Stimulated activated CD8-positive, alpha-beta memory T cell treated with anti-CD3 and anti-CD28 coated beads, Interleukin-4, amount 100 ng/mL, for 4 hours (primary cell): ENCODE results near the gene PRR36.
"Not testable (repeated sequence)": the region's sequence is repeated elsewhere in the genome, so short reads cannot be mapped to it uniquely, and the experiment has no call there.

Experiments used
- DNase-seq, 2 donors: peaks; one replicate each; pipeline ENCODE4 v3.0.0-alpha.2; 2020; ENCODE audit warnings: low read depth in 2 of 2, low spot score in 1 of 2

The PRR36 gene

DNA sequence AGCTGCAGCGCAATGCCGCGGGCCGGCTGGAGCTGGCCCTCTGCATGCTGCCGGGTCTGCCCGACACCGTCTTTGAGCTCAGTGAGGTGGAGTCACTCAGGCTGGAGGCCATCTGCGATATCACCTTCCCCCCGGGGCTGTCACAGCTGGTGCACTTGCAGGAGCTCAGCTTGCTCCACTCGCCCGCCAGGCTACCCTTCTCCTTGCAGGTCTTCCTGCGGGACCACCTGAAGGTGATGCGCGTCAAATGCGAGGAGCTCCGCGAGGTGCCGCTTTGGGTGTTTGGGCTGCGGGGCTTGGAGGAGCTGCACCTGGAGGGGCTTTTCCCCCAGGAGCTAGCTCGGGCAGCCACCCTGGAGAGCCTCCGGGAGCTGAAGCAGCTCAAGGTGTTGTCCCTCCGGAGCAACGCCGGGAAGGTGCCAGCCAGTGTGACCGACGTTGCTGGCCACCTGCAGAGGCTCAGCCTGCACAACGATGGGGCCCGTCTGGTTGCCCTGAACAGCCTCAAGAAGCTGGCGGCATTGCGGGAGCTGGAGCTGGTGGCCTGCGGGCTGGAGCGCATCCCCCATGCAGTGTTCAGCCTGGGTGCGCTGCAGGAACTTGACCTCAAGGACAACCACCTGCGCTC, 25.7 kb upstream of the PRR36 start:
- no peak for DNase-seq

DNA sequence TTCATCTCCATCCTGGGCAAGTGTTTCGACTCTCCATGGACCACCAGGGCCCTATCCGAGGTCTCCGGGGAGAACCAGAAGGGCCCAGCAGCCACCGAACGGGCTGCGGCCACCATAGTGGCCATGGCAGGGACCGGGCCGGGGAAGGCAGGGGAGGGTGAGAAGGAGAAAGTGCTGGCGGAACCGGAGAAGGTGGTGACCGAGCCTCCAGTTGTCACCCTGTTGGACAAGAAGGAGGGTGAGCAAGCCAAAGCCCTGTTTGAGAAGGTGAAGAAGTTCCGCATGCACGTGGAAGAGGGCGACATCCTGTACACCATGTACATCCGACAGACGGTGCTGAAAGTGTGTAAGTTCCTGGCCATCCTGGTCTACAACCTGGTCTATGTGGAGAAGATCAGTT, 24.8 kb upstream of the PRR36 start:
- no peak for DNase-seq

- no peak for DNase-seq
These were observed 23.1 kb upstream of the PRR36 start for GRCh38 chr19:7897292-7897691.

DNA sequence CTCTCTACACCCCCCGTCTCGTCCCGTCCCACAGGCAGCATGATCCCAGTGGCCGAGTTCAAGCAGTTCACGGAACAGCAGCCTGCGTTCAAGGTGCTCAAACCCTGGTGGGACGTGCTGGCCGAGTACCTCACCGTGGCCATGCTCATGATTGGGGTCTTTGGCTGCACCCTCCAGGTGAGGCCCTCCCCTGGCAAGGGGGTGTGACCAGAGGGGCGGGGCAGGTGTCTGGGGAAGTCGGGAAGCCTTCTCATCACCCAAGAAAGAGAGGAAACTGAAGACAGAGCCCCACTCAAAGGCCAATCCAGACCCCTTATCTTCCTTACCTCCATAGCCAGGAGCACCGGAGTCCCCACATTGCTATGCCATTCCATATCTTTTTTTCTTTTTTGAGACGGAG, 21.4 kb upstream of the PRR36 start:
- DNase-seq, result no peak

DNA sequence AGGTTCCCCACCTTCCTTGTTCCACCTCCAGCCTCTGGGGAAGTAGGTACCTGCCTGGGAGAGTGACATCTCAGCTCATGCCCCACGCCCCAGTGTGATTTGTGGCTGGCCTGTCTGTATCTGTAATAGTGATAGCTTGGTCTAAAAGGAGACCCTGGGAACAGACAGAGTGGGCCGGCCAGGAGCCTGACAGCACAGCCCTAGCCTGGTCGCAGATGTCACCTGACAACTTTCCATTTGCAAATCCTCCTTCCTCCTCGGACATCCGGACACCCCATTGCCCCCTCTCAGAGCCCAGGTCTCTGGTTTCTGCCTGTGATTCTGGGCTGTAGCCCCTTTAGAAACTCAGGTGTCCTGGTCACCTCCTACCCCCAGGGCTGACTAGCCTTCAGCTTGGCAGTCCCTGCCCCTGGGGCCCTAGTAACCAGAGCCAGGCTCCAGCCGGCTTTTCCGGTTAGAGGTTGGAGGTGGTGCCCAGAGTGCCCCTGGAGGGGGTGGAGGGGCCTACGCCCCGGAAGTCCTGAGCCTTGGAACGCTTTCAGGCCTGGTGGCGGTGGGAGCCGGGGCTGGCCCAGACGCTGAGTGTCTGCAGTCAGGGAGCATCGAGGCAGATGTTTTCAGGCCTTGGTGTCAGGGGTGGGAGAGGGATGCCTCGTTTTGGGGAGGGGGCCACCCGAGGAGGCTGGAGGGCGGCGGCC, 20.6 kb upstream of the PRR36 start:
- no peak for DNase-seq

- DNase-seq, result not testable (repeated sequence)
These were observed 19.3 kb upstream of the PRR36 start for GRCh38 chr19:7893362-7894101.

DNA sequence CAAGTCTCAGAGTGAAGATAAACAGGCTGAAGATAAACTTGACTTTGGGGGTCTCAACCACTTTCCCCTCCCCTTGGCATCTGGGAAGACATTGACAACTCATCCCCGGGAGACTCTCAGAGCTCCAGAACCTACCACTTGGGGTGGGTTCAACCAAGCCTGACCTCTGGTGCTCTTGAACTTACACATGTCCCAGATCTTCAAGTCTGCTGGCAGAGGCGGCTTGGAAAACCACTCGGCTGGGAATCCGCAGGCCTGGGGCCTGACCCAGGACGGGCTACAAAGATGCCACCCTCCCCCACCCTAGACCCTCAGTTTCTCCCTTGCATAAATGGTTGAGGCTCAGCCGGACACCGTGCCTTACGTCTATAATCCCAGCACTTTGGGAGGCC, 14.6 kb upstream of the PRR36 start:
- DNase-seq, result no peak

GRCh38 chr19:7888145-7888825, 14.1 kb upstream of the PRR36 start, which contains the start of gene LRRC8E:
LRRC8E (plus strand) TSS chr19:7888510; CDS start chr19:7895604, 7,094 bp downstream.
- DNase-seq, result no peak

DNA sequence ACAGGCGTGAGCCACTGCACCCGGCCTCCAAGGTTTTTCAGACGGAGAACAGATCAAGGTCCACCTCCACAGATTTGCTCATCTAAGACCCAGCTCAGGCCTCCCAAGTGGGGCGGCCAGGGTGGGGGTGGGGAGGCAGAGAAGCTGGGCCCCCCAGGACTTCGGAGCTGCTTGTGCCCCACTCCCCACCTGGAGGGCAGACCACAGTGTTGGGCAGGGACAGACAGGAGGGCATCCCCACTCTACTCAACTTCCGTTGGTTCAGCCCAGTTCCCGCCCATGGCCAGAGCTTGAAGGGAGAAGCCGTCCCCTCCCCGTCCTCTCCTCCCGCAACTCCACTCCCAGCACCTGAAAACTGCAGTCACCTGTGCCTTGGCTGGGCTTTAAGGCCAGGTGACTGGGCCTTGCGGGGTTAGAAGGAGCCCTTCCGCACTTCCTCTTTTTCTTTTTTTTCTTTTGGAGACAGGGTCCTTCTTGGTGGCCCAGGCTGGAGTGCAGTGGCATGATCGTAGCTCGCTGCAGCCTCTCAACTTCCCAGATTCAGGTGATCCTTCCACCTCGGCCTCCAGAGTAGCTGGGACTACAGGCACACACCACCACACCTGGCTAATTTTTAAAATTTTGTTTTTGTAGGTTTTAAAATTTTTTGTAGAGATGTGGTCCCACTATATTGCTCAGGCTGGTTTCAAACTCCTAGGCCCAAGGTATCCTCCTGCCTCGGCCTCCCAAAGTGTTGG, 13.4 kb upstream of the PRR36 start:
- DNase-seq, result no peak

GRCh38 chr19:7885818-7886217, 11.6 kb upstream of the PRR36 start:
- DNase-seq, result no peak

DNA sequence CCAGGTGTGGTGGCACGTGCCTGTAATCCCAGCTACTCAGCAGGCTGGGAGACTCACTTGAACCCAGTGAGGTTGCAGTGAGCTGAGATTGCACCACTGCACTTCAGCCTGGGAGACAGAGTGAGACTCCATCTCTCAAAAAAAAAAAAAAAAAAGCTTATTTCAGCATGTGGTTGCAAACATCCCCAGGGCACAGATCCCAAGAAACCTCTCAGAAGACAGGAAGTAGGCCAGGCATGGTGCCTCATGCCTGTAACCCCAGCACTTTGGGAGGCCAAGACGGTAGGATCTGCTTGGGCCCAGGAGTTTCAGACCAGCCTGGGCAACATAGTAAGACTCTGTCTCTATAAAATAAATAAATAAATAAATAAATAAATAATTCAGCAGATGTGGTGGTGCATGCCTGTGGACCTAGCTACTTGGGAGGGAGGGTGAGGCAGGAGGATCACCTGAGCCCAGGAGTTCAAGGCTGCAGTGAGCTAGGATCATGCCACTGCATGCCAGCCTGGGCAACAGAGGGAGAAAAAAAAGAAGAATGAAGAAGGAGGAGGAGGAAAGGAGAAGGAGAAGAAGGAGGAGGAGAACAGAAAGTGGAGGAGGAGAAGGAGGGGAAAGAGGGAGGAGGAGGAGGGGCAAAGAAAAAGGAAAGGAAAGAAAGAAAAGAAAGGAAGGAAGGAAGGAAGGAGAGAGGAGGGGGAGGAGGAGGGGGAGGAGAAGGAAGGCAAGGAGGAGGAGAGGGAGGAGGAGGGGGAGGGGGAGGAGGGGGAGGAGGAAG, 9.8 kb upstream of the PRR36 start:
- no peak for DNase-seq

GRCh38 chr19:7883105-7883504, 8.9 kb upstream of the PRR36 start:
- no peak for DNase-seq

- DNase-seq, result no peak
These were observed 7.7 kb upstream of the PRR36 start for GRCh38 chr19:7881910-7882309.

GRCh38 chr19:7879836-7880235, 5.6 kb upstream of the PRR36 start:
- no peak for DNase-seq

GRCh38 chr19:7879111-7879807, 5.1 kb upstream of the PRR36 start:
- no peak for DNase-seq

- no peak for DNase-seq
These were observed 3.2 kb upstream of the PRR36 start for GRCh38 chr19:7877249-7877836.

DNA sequence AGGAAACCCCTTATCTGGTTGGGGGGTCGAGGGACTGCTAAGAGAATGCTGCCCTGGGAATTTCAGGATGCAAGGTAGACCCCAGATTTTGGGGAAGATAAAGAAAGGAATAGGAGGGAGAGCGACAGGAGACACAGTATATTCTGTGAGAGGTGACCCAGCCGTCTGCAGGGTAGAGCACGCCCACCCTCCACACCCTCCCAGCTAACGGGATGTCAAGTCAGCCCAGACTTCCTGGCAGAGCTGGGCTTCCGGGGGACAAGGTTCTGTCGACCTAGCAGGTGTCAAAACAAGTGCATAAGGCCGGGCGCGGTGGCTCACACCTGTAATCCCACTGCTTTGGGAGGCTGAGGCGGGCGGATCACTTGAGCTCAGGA, 695 bp upstream of the PRR36 start:
- no peak for DNase-seq

DNA sequence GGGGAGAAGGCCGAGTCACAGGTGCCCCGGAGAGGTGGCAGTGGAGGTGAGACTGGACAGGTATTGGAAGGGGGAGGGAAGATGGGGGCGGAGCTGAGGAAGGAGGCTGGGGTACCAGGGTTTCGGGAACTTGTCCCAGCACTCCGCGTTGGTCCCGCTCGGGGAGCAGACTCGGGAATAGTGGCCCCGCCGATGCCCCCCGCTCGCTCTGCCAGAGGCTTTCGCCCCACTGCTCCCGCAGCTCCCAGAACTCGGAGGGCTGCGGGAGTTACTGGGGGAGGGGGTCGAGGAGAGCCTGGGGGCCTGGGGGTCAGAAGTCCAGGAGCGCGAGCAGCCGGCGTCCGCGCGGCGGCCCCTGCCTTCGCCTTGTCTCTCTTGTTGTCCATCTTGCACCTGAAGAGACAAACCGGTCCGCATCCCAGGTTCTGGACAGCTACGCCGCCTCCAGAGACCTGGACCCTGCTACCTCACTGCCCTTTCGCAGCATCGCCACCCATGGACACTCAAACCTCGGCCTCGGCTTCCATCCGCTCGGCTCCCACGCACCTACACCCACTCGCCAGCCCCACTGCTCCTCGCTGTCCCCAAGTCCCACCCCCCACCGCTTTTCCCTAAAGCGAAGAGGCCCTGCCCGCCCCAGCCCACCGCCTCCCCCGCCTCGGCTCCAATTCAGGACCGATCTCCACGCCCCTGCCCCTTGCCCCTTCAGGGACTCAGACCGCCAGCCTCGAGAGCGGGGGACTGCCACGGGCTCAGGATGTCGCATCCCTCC, 700 bp downstream of the PRR36 start:
- DNase-seq, result no peak
